HCT116 (cell line): ENCODE measurements around the gene AUTS2. TPM values are rescaled to one million over a fixed set of nuclear protein-coding genes. Genes with fewer than 3 reads are reported as not detected.

ENCODE experiments used
- ATAC-seq: fragments of 200-7000 bp; cut with Tn5 transposase; 2 replicates; pipeline ENCODE4 v1.9.1; 2020; ENCODE audit warnings: mild to moderate bottlenecking, moderate library complexity
- BruUV-seq: library from RNA; stranded (reverse); fragments of 400-500 nt; replicated peaks from 2 replicates; lab custom pipeline; 2021; lab: Mats Ljungman, UMichigan
- CTCF ChIA-PET: fragments of 300-600 bp; sonication (Branson Sonifier 250); formaldehyde crosslinking; loops from one replicate; lab custom pipeline; 2021; ENCODE audit warnings: antibody characterized with exemption; lab: Charles Lee
- POLR2A ChIA-PET: fragments of 300-600, 350-600 bp; sonication (Branson Sonifier 250); formaldehyde crosslinking; loops from one replicate; lab custom pipeline; 2021; ENCODE audit warnings: antibody characterized with exemption; lab: Charles Lee
- RAD21 ChIA-PET, 2 experiments: fragments of 300-600 bp; sonication (Branson Sonifier 250); formaldehyde crosslinking; loops; one replicate each; lab custom pipeline; 2023; ENCODE audit warnings: low total read pairs in 2 of 2; ENCODE audit not compliant: uncharacterized antibody in 2 of 2, unreplicated experiment in 2 of 2, low non-redundant PET in 1 of 2; lab: Charles Lee
- DNase-seq: peaks from one replicate; pipeline ENCODE4 v3.0.0-alpha.2; 2010; ENCODE audit warnings: low read depth, low spot score
- H2AFZ ChIP-seq: fragments of 200-600 bp; shearing (Covaris generic), sonication (generic); 2 replicates; pipeline ENCODE4 v1.6.1; 2017; ENCODE audit warnings: low read depth, mixed run types, mixed read lengths, antibody characterized with exemption, low read length; ENCODE audit not compliant: poor library complexity, severe bottlenecking
- H3K27ac ChIP-seq: 2 replicates; pipeline ENCODE4 v1.5.1; 2012; ENCODE audit warnings: low read depth, low read length
- H3K27me3 ChIP-seq: fragments of 200-600 bp; sonication (generic); 2 replicates; pipeline ENCODE4 v1.6.1; 2016; ENCODE audit warnings: mixed run types, low read length, mixed read lengths; ENCODE audit not compliant: insufficient read depth
- H3K36me3 ChIP-seq, 2 experiments: fragments of 200-500 bp in 1 of 2; fragments of 200-600 bp in 1 of 2; sonication (Bioruptor generic) in 1 of 2; sonication (generic) in 1 of 2; 2 replicates each; pipeline versions ENCODE4 v1.5.1 to v1.6.1; 2014 to 2016; ENCODE audit warnings: low read length in 2 of 2, inconsistent platforms in 1 of 2, mixed read lengths in 1 of 2, mixed run types in 1 of 2; ENCODE audit not compliant: insufficient read depth in 2 of 2, control insufficient read depth in 1 of 2
- H3K4me1 ChIP-seq, 2 experiments: fragments of 200-600 bp in 1 of 2; sonication (generic) in 1 of 2; 2 replicates each; pipeline versions ENCODE4 v1.5.1 to v1.6.1; 2012 to 2017; ENCODE audit warnings: low read length in 2 of 2, inconsistent platforms in 1 of 2, mild to moderate bottlenecking in 1 of 2, mixed read lengths in 1 of 2, mixed run types in 1 of 2, moderate library complexity in 1 of 2; ENCODE audit not compliant: insufficient read depth in 2 of 2, control insufficient read depth in 1 of 2
- H3K4me2 ChIP-seq: fragments of 200-600 bp; sonication (generic); 2 replicates; pipeline ENCODE4 v1.6.1; 2017; ENCODE audit warnings: mixed run types, low read length, mixed read lengths
- H3K4me3 ChIP-seq, 2 experiments: fragments of 200-600 bp in 1 of 2; sonication (generic) in 1 of 2; replicated peaks in 1 of 2; 2 replicates each; pipeline ENCODE4 v1.5.1; 2011 to 2016; ENCODE audit warnings: low read length in 2 of 2, control low read depth in 1 of 2, low read depth in 1 of 2, mild to moderate bottlenecking in 1 of 2, mixed read lengths in 1 of 2, mixed run types in 1 of 2
- H3K79me2 ChIP-seq: fragments of 200-600 bp; sonication (generic); 2 replicates; pipeline ENCODE4 v1.6.1; 2017; ENCODE audit warnings: mild to moderate bottlenecking, mixed run types, low read length, moderate library complexity, mixed read lengths; ENCODE audit not compliant: insufficient read depth
- H3K9ac ChIP-seq: fragments of 200-600 bp; sonication (generic); 2 replicates; pipeline ENCODE4 v1.6.1; 2016; ENCODE audit warnings: low read length, mixed read lengths
- H3K9me2 ChIP-seq: fragments of 200-600 bp; sonication (generic), shearing (Covaris generic); 2 replicates; pipeline ENCODE4 v1.6.1; 2017; ENCODE audit warnings: mixed run types, mild to moderate bottlenecking, moderate library complexity; ENCODE audit not compliant: insufficient read depth
- H3K9me3 ChIP-seq, 2 experiments: fragments of 200-500 bp in 1 of 2; fragments of 200-600 bp in 1 of 2; sonication (Bioruptor generic) in 1 of 2; sonication (generic) in 1 of 2; 2 replicates each; pipeline ENCODE4 v1.6.1; 2014 to 2017; ENCODE audit warnings: low read length in 2 of 2, mixed read lengths in 2 of 2, inconsistent platforms in 1 of 2, low read depth in 1 of 2, mild to moderate bottlenecking in 1 of 2, mixed run types in 1 of 2, moderate library complexity in 1 of 2; ENCODE audit not compliant: control insufficient read depth in 1 of 2, insufficient read depth in 1 of 2
- H4K20me1 ChIP-seq: fragments of 200-600 bp; sonication (generic), shearing (Covaris generic); 2 replicates; pipeline ENCODE4 v1.6.1; 2017; ENCODE audit warnings: mixed run types, mild to moderate bottlenecking, moderate library complexity; ENCODE audit not compliant: insufficient read depth
- ATF3 ChIP-seq: IDR thresholded peaks from 2 replicates; pipeline ENCODE4 v1.6.1; 2012
- CBX3 ChIP-seq: IDR thresholded peaks from 2 replicates; pipeline ENCODE4 v1.6.1; 2012; ENCODE audit warnings: low read depth
- CEBPB ChIP-seq: IDR thresholded peaks from 2 replicates; pipeline ENCODE4 v1.6.1; 2012; ENCODE audit warnings: low read depth
- EGR1 ChIP-seq: IDR thresholded peaks from 2 replicates; pipeline ENCODE4 v1.6.1; 2012; ENCODE audit warnings: low read depth
- EZH2 ChIP-seq: fragments of 200-600 bp; sonication (generic); IDR thresholded peaks from 2 replicates; pipeline ENCODE4 v1.6.1; 2017; ENCODE audit warnings: antibody characterized with exemption, mixed run types
- EZH2phosphoT487 ChIP-seq: fragments of 200-600 bp; IDR thresholded peaks from 2 replicates; pipeline ENCODE4 v1.6.1; 2018; ENCODE audit warnings: antibody characterized with exemption, borderline replicate concordance
- JUND ChIP-seq: IDR thresholded peaks from 2 replicates; pipeline ENCODE4 v1.6.1; 2012
- MAX ChIP-seq: IDR thresholded peaks from 2 replicates; pipeline ENCODE4 v1.6.1; 2012
- POLR2A ChIP-seq: IDR thresholded peaks from 2 replicates; pipeline ENCODE4 v1.7.0; 2011; ENCODE audit warnings: borderline replicate concordance; ENCODE audit not compliant: insufficient read depth, insufficient read length; ENCODE audit errors: extremely low read depth
- POLR2AphosphoS5 ChIP-seq: IDR thresholded peaks from 2 replicates; pipeline ENCODE4 v1.6.1; 2011; ENCODE audit warnings: mild to moderate bottlenecking, low read depth, low read length, moderate library complexity
- RAD21 ChIP-seq: IDR thresholded peaks from 2 replicates; pipeline ENCODE4 v1.6.1; 2012; ENCODE audit warnings: low read depth, mild to moderate bottlenecking
- SIN3A ChIP-seq: IDR thresholded peaks from 2 replicates; pipeline ENCODE4 v1.6.1; 2012; ENCODE audit warnings: low read depth
- SP1 ChIP-seq: IDR thresholded peaks from 2 replicates; pipeline ENCODE4 v1.6.1; 2012; ENCODE audit warnings: low read depth
- SRF ChIP-seq: IDR thresholded peaks from 2 replicates; pipeline ENCODE4 v1.6.1; 2012; ENCODE audit warnings: low read depth
- TCF7L2 ChIP-seq: IDR thresholded peaks from 2 replicates; pipeline ENCODE4 v1.7.0; 2011; ENCODE audit warnings: borderline replicate concordance, inconsistent platforms; ENCODE audit not compliant: insufficient read depth, insufficient read length; ENCODE audit errors: extremely low read depth
- YY1 ChIP-seq: IDR thresholded peaks from 2 replicates; pipeline ENCODE4 v1.6.1; 2011; ENCODE audit warnings: low read length, low read depth, moderate library complexity, mild to moderate bottlenecking; ENCODE audit not compliant: insufficient replicate concordance; ENCODE audit errors: extremely low read depth
- ZBTB33 ChIP-seq: IDR thresholded peaks from 2 replicates; pipeline ENCODE4 v1.6.1; 2011; ENCODE audit warnings: mild to moderate bottlenecking, low read length, moderate library complexity; ENCODE audit not compliant: insufficient replicate concordance; ENCODE audit errors: extremely low read depth
- ZNF274 ChIP-seq: fragments of 200-500 bp; sonication (Bioruptor generic); IDR thresholded peaks from 2 replicates; pipeline ENCODE4 v1.6.1; 2014; ENCODE audit warnings: mild to moderate bottlenecking, low read depth, low read length, inconsistent platforms
- intact Hi-C: fragments of 100-400 bp; cut with micrococcal nuclease; formaldehyde crosslinking; loops from 2 replicates; pipeline ENCODE4 v1.10.0; 2022
- total RNA-seq: library from RNA; stranded (reverse); gene quantifications from one replicate; pipeline ENCODE4 v1.2.1, GENCODE V29; 2021; ENCODE audit not compliant: unreplicated experiment
- TF ChIP-seq, protein P1 (sequence below): IDR thresholded peaks from 2 replicates; pipeline ENCODE4 v1.6.1; 2012; ENCODE audit warnings: low read depth

AUTS2 gene
- total RNA-seq, 1 experiment from 2014 or later = 0.93 TPM

- TF ChIP-seq EZH2 (no peak), SP1 (no peak), POLR2AphosphoS5 (no peak), RAD21 (no peak), ZNF274 (no peak), ATF3 (no peak), SIN3A (no peak)
Measured at GRCh38 chr7:70347463-70348254, 749.4 kb downstream of the AUTS2 start (continued).

- Histone ChIP-seq H3K4me2 (no peak overlapping the region), H3K27me3 (no peaks in the 10 kb centered on the region), H3K27ac (no peak overlapping the region), H3K9me2 (no peaks in the 10 kb centered on the region), H3K4me1 (no peaks in the 10 kb centered on the region), H3K9me3 (peaks cover 13 to 14% of the 10 kb centered on the region in 2 experiments; a peak in 2 of 4 replicates), H3K79me2 (no peaks in the 10 kb centered on the region), H3K9ac (no peak overlapping the region), H3K4me3 (no peak overlapping the region), H3K36me3 (no peaks in the 10 kb centered on the region), H2AFZ (no peak overlapping the region), H4K20me1 (no peaks in the 10 kb centered on the region)
- CTCF ChIA-PET = no interaction called here
- POLR2A ChIA-PET = no interaction called here
- intact Hi-C loops = no loop called here
- RAD21 ChIA-PET = no interaction called here
- no TSS peak for BruUV-seq
- no peak for DNase-seq
- no peak for ATAC-seq
- TF ChIP-seq SIN3A (no peak), CBX3 (no peak), ZNF274 (no peak), YY1 (no peak), EZH2phosphoT487 (no peak), JUND (no peak), MAX (no peak), EZH2 (no peak), ZBTB33 (no peak), SRF (no peak), POLR2AphosphoS5 (no peak), CEBPB (no peak), EGR1 (no peak), POLR2A (no peak), TCF7L2 (no peak), ATF3 (no peak), RAD21 (no peak)
- TF ChIP-seq, protein P1, sequence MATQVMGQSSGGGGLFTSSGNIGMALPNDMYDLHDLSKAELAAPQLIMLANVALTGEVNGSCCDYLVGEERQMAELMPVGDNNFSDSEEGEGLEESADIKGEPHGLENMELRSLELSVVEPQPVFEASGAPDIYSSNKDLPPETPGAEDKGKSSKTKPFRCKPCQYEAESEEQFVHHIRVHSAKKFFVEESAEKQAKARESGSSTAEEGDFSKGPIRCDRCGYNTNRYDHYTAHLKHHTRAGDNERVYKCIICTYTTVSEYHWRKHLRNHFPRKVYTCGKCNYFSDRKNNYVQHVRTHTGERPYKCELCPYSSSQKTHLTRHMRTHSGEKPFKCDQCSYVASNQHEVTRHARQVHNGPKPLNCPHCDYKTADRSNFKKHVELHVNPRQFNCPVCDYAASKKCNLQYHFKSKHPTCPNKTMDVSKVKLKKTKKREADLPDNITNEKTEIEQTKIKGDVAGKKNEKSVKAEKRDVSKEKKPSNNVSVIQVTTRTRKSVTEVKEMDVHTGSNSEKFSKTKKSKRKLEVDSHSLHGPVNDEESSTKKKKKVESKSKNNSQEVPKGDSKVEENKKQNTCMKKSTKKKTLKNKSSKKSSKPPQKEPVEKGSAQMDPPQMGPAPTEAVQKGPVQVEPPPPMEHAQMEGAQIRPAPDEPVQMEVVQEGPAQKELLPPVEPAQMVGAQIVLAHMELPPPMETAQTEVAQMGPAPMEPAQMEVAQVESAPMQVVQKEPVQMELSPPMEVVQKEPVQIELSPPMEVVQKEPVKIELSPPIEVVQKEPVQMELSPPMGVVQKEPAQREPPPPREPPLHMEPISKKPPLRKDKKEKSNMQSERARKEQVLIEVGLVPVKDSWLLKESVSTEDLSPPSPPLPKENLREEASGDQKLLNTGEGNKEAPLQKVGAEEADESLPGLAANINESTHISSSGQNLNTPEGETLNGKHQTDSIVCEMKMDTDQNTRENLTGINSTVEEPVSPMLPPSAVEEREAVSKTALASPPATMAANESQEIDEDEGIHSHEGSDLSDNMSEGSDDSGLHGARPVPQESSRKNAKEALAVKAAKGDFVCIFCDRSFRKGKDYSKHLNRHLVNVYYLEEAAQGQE = no peak
Measured at GRCh38 chr7:70349031-70349430, 750.8 kb downstream of the AUTS2 start.
